Body of pancreas (tissue), 4 donors: Measurements from ENCODE around the gene HPGDS. TPM values are rescaled to one million over a fixed set of nuclear protein-coding genes. Genes with fewer than 3 reads are reported as not detected.
"Not testable (repeated sequence)": the region's sequence is repeated elsewhere in the genome, so short reads cannot be mapped to it uniquely, and the experiment has no call there.

Source experiments
- ATAC-seq: fragments of 150-250 bp; one replicate; pipeline ENCODE4 v1.9.1; 2016
- DNase-seq, 4 donors: peaks; one replicate each; pipeline ENCODE4 v3.0.0-alpha.2; 2019
- H3K27ac ChIP-seq, 4 donors: fragments of 200-600 bp; sonication (generic); 1 replicate in 3 of 4; 2 replicates in 1 of 4; pipeline versions ENCODE4 v1.5.1 to v1.6.1; 2016 to 2019; ENCODE audit warnings: mild to moderate bottlenecking in 1 of 4, mixed read lengths in 1 of 4, moderate library complexity in 1 of 4
- H3K27me3 ChIP-seq, 2 donors: fragments of 200-600 bp; sonication (generic); one replicate each; pipeline ENCODE4 v1.6.0; 2016; ENCODE audit warnings: mild to moderate bottlenecking in 1 of 2
- H3K36me3 ChIP-seq, 2 donors: fragments of 200-600 bp; sonication (generic); replicated peaks in 1 of 2; 2 replicates each; pipeline ENCODE4 v1.5.1; 2016; ENCODE audit warnings: low read depth in 2 of 2; ENCODE audit not compliant: insufficient read depth in 1 of 2
- H3K4me1 ChIP-seq: fragments of 200-600 bp; sonication (generic); one replicate; pipeline ENCODE4 v1.6.0; 2016
- H3K4me3 ChIP-seq, 2 donors: fragments of 200-600 bp; sonication (generic); 1 replicate in 1 of 2; 2 replicates in 1 of 2; pipeline ENCODE4 v1.5.1; 2016 to 2019
- H3K9me3 ChIP-seq, 3 donors: fragments of 200-600 bp; sonication (generic); 1 replicate in 2 of 3; 2 replicates in 1 of 3; pipeline ENCODE4 v1.5.1; 2016
- POLR2A ChIP-seq, 3 donors: fragments of 450-650 bp; IDR thresholded peaks; one replicate each; pipeline ENCODE4 v1.6.1; 2016; ENCODE audit warnings: antibody characterized with exemption in 3 of 3, mild to moderate bottlenecking in 2 of 3
- WGBS, 2 donors: methylation state at CpG; one replicate each; pipeline ENCODE4 v1.1.5; 2017; 5-methylcytosine and 5-hydroxymethylcytosine counted together
- intact Hi-C: fragments of 100-400 bp; cut with DNase I; formaldehyde crosslinking; loops from one replicate; pipeline ENCODE4 v1.15.1; 2023
- total RNA-seq, 2 donors: library from RNA; depleted of rRNA; stranded (reverse); fragments of >200 nt; gene quantifications; one replicate each; pipeline ENCODE4 v1.1.0, GENCODE V29; 2016
- TF ChIP-seq, protein P1 (sequence below), 7 experiments: fragments of 450-650 bp in 4 of 7; fragments of 200-600 bp in 3 of 7; sonication (generic) in 3 of 7; IDR thresholded peaks; one replicate each; pipeline ENCODE4 v1.5.1; 2016 to 2019; ENCODE audit warnings: antibody characterized with exemption in 7 of 7

The HPGDS gene
- total RNA-seq, 2 donors from 2014 or later: 1.8 to 3.6 TPM

DNA sequence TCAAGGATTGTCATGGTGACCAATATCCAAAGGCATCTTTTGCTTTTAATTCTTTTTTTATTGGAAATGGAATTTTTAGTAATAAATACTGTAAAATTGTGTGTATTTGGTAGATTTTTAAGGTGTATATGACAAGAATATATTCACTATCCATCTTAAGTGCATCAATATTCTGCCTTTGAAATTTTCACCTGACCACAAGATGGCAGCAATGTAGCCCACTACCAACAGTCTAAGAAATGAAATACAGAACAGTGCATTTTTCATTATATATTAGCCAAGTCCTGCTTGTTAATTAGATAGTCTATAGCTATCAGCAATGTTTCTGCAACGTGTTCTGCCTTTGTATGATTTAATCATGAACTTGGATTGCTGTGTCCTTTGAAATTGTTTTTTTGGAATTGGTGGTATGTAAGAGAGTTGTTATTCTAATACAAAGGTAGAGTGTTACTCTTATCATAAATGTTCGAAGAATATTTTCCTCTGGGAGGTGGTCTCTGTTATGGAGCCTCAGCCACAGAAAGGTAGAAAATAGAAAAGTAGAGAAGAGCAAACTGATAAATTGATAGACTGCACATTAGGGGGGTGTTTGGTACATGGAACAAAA is 38.2 kb downstream of the HPGDS start:
- no peak overlapping the region for H3K27ac ChIP-seq
- H3K4me1 ChIP-seq: no peaks in the 10 kb centered on the region
- TF ChIP-seq, protein P1, sequence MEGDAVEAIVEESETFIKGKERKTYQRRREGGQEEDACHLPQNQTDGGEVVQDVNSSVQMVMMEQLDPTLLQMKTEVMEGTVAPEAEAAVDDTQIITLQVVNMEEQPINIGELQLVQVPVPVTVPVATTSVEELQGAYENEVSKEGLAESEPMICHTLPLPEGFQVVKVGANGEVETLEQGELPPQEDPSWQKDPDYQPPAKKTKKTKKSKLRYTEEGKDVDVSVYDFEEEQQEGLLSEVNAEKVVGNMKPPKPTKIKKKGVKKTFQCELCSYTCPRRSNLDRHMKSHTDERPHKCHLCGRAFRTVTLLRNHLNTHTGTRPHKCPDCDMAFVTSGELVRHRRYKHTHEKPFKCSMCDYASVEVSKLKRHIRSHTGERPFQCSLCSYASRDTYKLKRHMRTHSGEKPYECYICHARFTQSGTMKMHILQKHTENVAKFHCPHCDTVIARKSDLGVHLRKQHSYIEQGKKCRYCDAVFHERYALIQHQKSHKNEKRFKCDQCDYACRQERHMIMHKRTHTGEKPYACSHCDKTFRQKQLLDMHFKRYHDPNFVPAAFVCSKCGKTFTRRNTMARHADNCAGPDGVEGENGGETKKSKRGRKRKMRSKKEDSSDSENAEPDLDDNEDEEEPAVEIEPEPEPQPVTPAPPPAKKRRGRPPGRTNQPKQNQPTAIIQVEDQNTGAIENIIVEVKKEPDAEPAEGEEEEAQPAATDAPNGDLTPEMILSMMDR (IDR thresholded peaks at IDR 0.05): peak in 6 of 7 experiments; percentile 49 to 61 (median 55)
- no peak for TF ChIP-seq POLR2A (IDR thresholded peaks at IDR 0.05)
- ATAC-seq (no peak), DNase-seq (peak in 1 of 4 donors; percentile 20)
- no peaks in the 10 kb centered on the region for H3K9me3 ChIP-seq
- WGBS, 2 donors: 27 to 28% methylated on average over 2 of the region's 2 CpGs
- intact Hi-C loops: loop anchor here (10.0 kb wide), 1 partner anchor 290 kb away; no protein-coding TSS in a partner anchor
- no peaks in the 10 kb centered on the region for H3K36me3 ChIP-seq
- H3K27me3 ChIP-seq: no peaks in the 10 kb centered on the region
- H3K4me3 ChIP-seq: no peak overlapping the region

DNA sequence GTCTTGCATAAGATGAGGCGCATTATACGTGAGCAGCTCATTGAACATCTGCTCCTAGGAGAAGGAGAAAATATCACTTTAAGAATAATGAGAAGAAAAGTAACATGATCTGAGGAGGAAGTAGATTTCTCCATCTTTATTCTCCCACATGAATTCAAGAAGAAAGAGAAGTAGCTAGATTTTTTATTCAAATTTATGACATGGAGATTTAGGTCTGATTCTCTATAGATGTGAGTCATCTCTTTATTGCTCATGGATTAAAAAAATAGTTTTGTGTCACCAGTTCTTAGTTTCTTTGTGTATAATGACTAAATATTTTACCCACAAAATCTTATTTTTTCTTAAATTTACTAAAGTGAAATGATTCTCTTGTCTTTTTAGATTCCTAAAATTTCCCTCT is 40.4 kb downstream of the HPGDS start:
- H3K36me3 ChIP-seq: no peaks in the 10 kb centered on the region
- DNase-seq (no peak), ATAC-seq (no peak)
- TF ChIP-seq POLR2A (IDR thresholded peaks at IDR 0.05): no peak
- TF ChIP-seq, protein P1 (IDR thresholded peaks at IDR 0.05): no peak
- H3K4me1 ChIP-seq: no peaks in the 10 kb centered on the region
- H3K27me3 ChIP-seq: no peaks in the 10 kb centered on the region
- 89 to 94% methylated on average over 2 of the region's 2 CpGs for WGBS, 2 donors
- H3K27ac ChIP-seq: no peak overlapping the region
- no peak overlapping the region for H3K4me3 ChIP-seq
- H3K9me3 ChIP-seq: no peaks in the 10 kb centered on the region
- intact Hi-C loops: loop anchor here (10.0 kb wide), 1 partner anchor 293 kb away; no protein-coding TSS in a partner anchor

DNA sequence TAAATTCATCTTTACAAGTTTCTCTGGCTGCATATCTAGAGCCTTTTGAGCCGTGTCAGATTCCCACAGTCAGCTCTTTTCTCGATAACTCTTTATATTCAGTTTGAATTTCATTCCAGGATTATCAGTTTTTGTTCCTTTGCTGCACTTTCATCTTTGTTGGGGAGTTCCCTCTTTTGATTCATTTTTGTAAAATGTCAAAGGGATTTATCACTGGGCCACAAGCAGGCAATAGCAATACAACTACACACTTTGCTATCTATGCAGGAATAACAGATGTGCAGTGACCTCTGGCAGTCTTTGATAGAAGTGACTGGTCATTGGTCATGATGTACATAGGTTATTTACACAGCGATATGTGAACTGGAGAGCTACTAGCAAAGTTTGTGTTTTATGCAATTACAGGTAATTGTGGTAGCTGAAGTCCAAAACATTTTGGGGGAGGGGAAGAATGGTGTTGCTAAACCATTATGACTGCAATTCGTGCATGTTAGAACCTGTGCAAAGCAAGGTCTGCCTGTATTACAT is 43.8 kb downstream of the HPGDS start:
- Histone ChIP-seq H3K9me3 (no peaks in the 10 kb centered on the region), H3K4me1 (no peaks in the 10 kb centered on the region), H3K27ac (no peak overlapping the region), H3K36me3 (no peaks in the 10 kb centered on the region), H3K27me3 (no peaks in the 10 kb centered on the region), H3K4me3 (no peak overlapping the region)
- no peak for ATAC-seq
- no peak for DNase-seq
- no peak for TF ChIP-seq POLR2A (IDR thresholded peaks at IDR 0.05)
- TF ChIP-seq, protein P1 (IDR thresholded peaks at IDR 0.05): no peak
- intact Hi-C loops: no loop called here
- 41 to 58% methylated on average over 4 of the region's 4 CpGs for WGBS, 2 donors

DNA sequence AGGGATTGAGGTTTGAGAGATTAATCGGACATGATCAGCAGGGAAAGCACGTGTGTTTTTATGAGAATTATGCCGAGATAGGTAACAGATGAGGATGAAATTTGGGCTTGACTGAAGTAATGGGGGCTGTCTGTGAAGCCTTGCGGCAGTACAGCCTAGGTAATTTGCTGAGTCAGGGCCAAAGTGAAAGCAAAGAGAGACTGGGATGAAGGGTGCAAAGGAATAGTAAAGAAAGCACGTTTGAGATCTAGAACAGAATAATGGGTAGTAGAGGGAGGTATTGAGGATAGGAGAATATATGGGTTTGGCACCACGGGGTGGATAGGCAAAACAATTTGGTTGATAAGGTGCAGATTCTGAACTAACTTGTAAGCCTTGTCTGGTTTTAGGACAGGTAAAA is 47.2 kb downstream of the HPGDS start:
- H3K27ac ChIP-seq, ATAC-seq, H3K4me3 ChIP-seq, H3K9me3 ChIP-seq, H3K36me3 ChIP-seq, H3K27me3 ChIP-seq, DNase-seq, intact Hi-C loops, H3K4me1 ChIP-seq: not testable (repeated sequence)
- WGBS, 2 donors: 62 to 80% methylated on average over 6 of the region's 6 CpGs

DNA sequence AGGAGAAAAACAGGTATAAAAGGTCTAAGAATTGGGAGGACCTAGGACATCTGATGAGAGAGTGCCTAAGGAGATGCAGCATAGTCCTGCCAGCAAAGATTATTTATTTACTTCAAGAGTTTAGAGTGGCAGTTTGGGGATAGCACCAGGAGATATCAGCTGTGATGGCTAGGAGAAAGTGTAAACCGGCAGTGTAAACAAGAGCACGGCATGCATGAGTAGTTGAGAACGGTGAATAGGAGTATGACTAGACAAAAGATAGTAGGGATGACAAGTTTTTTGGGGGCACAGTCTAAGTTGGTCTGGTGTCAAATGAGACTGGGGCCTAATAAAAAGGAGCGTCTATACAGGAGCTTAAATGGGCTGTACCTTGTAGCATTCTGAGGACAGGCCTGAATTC is 48.7 kb downstream of the HPGDS start:
- DNase-seq, H3K4me3 ChIP-seq, H3K9me3 ChIP-seq, H3K4me1 ChIP-seq, ATAC-seq, H3K27ac ChIP-seq, intact Hi-C loops, H3K36me3 ChIP-seq, H3K27me3 ChIP-seq: not testable (repeated sequence)
- 82 to 84% methylated on average over 4 of the region's 4 CpGs for WGBS, 2 donors

DNA sequence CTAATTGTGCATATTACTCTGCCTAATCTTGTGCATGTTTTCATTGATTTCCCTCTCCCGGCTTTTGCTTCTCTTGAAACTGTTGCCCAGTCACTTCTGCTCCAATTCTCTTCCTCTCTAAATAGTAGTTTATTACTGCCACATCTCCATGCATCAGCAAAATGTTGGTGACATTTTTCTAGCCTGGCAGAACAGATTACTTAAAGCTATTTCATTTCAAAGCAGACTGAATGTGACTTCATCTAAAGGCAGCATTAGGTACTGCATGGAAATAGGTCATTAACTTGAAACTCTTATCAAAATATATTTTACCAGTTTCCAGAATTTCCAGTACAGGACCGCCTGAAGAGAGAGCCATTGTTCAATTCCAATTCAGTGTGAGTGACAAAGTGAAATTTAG is 52.4 kb downstream of the HPGDS start:
- H3K4me3 ChIP-seq: no peak overlapping the region
- 81 to 89% methylated on average over 2 of the region's 2 CpGs for WGBS, 2 donors
- ATAC-seq (no peak), DNase-seq (no peak)
- no peaks in the 10 kb centered on the region for H3K27me3 ChIP-seq
- no peak overlapping the region for H3K27ac ChIP-seq
- H3K9me3 ChIP-seq: no peaks in the 10 kb centered on the region
- intact Hi-C loops: no loop called here
- TF ChIP-seq POLR2A (IDR thresholded peaks at IDR 0.05): no peak
- TF ChIP-seq, protein P1 (IDR thresholded peaks at IDR 0.05): no peak
- H3K36me3 ChIP-seq: peaks cover 0 to 7% of the 10 kb centered on the region in 2 donors
- H3K4me1 ChIP-seq: no peaks in the 10 kb centered on the region
